Prostate gland (tissue), 2 donors: Measurements from ENCODE around the gene ACOX3.

Experiments
- CTCF ChIP-seq, 4 experiments: fragments of 200-600 bp in 2 of 4; fragments of 450-650 bp in 2 of 4; sonication (generic) in 2 of 4; IDR thresholded peaks; 1 replicate in 3 of 4; 2 replicates in 1 of 4; pipeline ENCODE4 v1.5.1; 2016 to 2019; ENCODE audit warnings: antibody characterized with exemption in 4 of 4, mild to moderate bottlenecking in 2 of 4, moderate library complexity in 2 of 4
- POLR2AphosphoS5 ChIP-seq: sonication (generic); formaldehyde crosslinking; IDR thresholded peaks from one replicate; pipeline ENCODE4 v1.6.1; 2017; ENCODE audit warnings: antibody characterized with exemption

GRCh38 chr4:8378101-8378724 is 62.3 kb downstream of the ACOX3 start:
- TF ChIP-seq POLR2AphosphoS5 = no peak
- no peak for TF ChIP-seq CTCF (IDR thresholded peaks at IDR 0.05)
